Fibroblast of lung (primary cell): ENCODE results near the gene TMEM116.

Experiments used
- CTCF ChIP-seq, 2 donors: IDR thresholded peaks in 1 of 2; conservative IDR thresholded peaks in 1 of 2; 1 replicate in 1 of 2; 2 replicates in 1 of 2; pipeline ENCODE4 v1.5.1; 2011 to 2012; ENCODE audit warnings: low read length in 2 of 2, control low read depth in 1 of 2, inconsistent platforms in 1 of 2, low read depth in 1 of 2, mild to moderate bottlenecking in 1 of 2
- EZH2 ChIP-seq: IDR thresholded peaks from 2 replicates; pipeline ENCODE4 v1.5.1; 2012; ENCODE audit warnings: low read length, control low read depth, mild to moderate bottlenecking; ENCODE audit errors: missing control alignments

DNA sequence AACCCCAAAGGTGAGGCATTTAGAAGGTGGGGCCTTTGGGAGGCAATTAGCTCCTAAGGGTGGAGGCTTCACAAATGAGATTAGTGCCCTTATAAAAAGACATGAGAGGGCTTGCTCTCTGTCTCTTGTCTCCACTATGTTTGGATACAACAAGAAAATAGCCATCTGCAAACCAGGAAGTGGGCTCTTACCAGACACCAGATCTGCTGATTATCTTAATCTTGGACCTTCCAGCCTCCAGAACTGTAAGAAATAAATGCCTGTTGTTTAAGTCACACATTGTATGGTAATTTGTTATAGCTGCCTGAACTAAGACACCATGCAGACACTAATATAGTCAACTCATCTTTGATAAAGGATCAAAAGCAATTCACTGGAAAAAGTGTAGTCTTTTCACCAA lies 34.4 kb downstream of the TMEM116 start:
- TF ChIP-seq CTCF (conservative IDR thresholded peaks at IDR 0.05 in 1 of 2, IDR thresholded peaks at IDR 0.05 in 1 of 2; ENCODE audit: low read depth in 1 of 2, low read length in 2 of 2) (no peak), EZH2 (no peak)
